Gastrocnemius medialis (tissue), 4 donors: Measurements from ENCODE around the gene DUOX1.

Experiments
- POLR2A ChIP-seq, 2 donors: fragments of 450-650 bp; IDR thresholded peaks; one replicate each; pipeline ENCODE4 v1.6.1; 2017; ENCODE audit warnings: antibody characterized with exemption in 2 of 2, mild to moderate bottlenecking in 2 of 2, moderate library complexity in 2 of 2
- TF ChIP-seq, protein P1 (sequence below), 5 experiments: fragments of 450-650 bp in 3 of 5; fragments of 200-600 bp in 2 of 5; sonication (generic) in 2 of 5; IDR thresholded peaks in 4 of 5; conservative IDR thresholded peaks in 1 of 5; 1 replicate in 4 of 5; 2 replicates in 1 of 5; pipeline ENCODE4 v1.5.1; 2016 to 2019; ENCODE audit warnings: antibody characterized with exemption in 5 of 5, mild to moderate bottlenecking in 3 of 5, moderate library complexity in 3 of 5

DNA sequence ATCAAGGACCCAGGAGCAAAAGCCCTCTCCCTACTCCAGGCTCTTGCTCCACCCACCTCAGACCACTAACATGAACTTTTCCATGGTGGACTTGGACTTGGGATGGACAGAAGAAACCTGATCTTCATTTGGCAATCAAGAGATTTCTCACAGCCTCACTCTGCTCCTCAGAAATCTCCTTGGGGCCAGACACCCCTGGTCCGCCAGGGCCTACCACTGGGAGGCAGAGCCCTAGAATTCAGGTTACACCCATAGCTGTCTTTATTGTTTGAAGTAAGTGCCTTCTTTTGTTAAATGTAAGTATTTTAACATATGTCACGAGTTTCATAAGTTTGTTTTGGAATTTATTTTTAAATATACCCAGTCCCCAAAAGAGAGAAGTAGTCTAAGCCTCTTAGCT is 44.8 kb downstream of the DUOX1 start:
- no peak for TF ChIP-seq POLR2A (IDR thresholded peaks at IDR 0.05)
- TF ChIP-seq, protein P1, sequence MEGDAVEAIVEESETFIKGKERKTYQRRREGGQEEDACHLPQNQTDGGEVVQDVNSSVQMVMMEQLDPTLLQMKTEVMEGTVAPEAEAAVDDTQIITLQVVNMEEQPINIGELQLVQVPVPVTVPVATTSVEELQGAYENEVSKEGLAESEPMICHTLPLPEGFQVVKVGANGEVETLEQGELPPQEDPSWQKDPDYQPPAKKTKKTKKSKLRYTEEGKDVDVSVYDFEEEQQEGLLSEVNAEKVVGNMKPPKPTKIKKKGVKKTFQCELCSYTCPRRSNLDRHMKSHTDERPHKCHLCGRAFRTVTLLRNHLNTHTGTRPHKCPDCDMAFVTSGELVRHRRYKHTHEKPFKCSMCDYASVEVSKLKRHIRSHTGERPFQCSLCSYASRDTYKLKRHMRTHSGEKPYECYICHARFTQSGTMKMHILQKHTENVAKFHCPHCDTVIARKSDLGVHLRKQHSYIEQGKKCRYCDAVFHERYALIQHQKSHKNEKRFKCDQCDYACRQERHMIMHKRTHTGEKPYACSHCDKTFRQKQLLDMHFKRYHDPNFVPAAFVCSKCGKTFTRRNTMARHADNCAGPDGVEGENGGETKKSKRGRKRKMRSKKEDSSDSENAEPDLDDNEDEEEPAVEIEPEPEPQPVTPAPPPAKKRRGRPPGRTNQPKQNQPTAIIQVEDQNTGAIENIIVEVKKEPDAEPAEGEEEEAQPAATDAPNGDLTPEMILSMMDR (IDR thresholded peaks at IDR 0.05 in 4 of 5, conservative IDR thresholded peaks at IDR 0.05 in 1 of 5) = no peak
